ENCODE measurements around the gene AP2A2.

AP2A2 gene

GRCh38 chr11:985406-985805 is 59.7 kb downstream of the AP2A2 start:
- H3K27ac ChIP-seq (ENCODE audit: low read depth, low read length) = no peak overlapping the region
- no peak overlapping the region for H3K4me2 ChIP-seq (ENCODE audit: low read length)
- TF ChIP-seq, protein P1, sequence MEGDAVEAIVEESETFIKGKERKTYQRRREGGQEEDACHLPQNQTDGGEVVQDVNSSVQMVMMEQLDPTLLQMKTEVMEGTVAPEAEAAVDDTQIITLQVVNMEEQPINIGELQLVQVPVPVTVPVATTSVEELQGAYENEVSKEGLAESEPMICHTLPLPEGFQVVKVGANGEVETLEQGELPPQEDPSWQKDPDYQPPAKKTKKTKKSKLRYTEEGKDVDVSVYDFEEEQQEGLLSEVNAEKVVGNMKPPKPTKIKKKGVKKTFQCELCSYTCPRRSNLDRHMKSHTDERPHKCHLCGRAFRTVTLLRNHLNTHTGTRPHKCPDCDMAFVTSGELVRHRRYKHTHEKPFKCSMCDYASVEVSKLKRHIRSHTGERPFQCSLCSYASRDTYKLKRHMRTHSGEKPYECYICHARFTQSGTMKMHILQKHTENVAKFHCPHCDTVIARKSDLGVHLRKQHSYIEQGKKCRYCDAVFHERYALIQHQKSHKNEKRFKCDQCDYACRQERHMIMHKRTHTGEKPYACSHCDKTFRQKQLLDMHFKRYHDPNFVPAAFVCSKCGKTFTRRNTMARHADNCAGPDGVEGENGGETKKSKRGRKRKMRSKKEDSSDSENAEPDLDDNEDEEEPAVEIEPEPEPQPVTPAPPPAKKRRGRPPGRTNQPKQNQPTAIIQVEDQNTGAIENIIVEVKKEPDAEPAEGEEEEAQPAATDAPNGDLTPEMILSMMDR (IDR thresholded peaks at IDR 0.05; ENCODE audit: low read depth, low read length, poor library complexity, severe bottlenecking) = no peak
- no peak for TF ChIP-seq EZH2phosphoT487 (IDR thresholded peaks at IDR 0.05; ENCODE audit: borderline replicate concordance, low read length)
- no peaks in the 10 kb centered on the region for H4K20me1 ChIP-seq (ENCODE audit: control insufficient read depth, insufficient read depth, low read depth, low read length)
- H3F3A ChIP-seq (ENCODE audit: control insufficient read depth, insufficient read depth) = no peaks in the 10 kb centered on the region
- H3K27me3 ChIP-seq (ENCODE audit: control insufficient read depth, low read length) = no peaks in the 10 kb centered on the region
- no peaks in the 10 kb centered on the region for H3K4me1 ChIP-seq (ENCODE audit: control insufficient read depth, low read length)
- H3K9me3 ChIP-seq (ENCODE audit: control insufficient read depth, insufficient read depth, low read length) = no peaks in the 10 kb centered on the region
- peaks cover 41% of the 10 kb centered on the region; the same call in 1 of the 2 replicates for H3K36me3 ChIP-seq (ENCODE audit: control insufficient read depth, low read length)
- no peaks in the 10 kb centered on the region for H3K79me2 ChIP-seq (ENCODE audit: control insufficient read depth, low read length)
- H3K9me2 ChIP-seq (replicated peaks; ENCODE audit: control insufficient read depth, low read length) = no peaks in the 10 kb centered on the region
- no peak overlapping the region for H3K4me3 ChIP-seq (ENCODE audit: low read length)

- no peak overlapping the region for H3K27ac ChIP-seq (ENCODE audit: low read depth, low read length)
- no peaks in the 10 kb centered on the region for H3F3A ChIP-seq (ENCODE audit: control insufficient read depth, insufficient read depth)
- TF ChIP-seq, protein P1 (IDR thresholded peaks at IDR 0.05; ENCODE audit: low read depth, low read length, poor library complexity, severe bottlenecking) = no peak
- no peak for TF ChIP-seq EZH2phosphoT487 (IDR thresholded peaks at IDR 0.05; ENCODE audit: borderline replicate concordance, low read length)
- no peaks in the 10 kb centered on the region for H3K9me3 ChIP-seq (ENCODE audit: control insufficient read depth, insufficient read depth, low read length)
- no peaks in the 10 kb centered on the region for H3K9me2 ChIP-seq (replicated peaks; ENCODE audit: control insufficient read depth, low read length)
- H4K20me1 ChIP-seq (ENCODE audit: control insufficient read depth, insufficient read depth, low read depth, low read length) = no peaks in the 10 kb centered on the region
- H3K36me3 ChIP-seq (ENCODE audit: control insufficient read depth, low read length) = peaks cover 41% of the 10 kb centered on the region; the same call in 1 of the 2 replicates
- H3K4me1 ChIP-seq (ENCODE audit: control insufficient read depth, low read length) = no peaks in the 10 kb centered on the region
- H3K4me3 ChIP-seq (ENCODE audit: low read length) = no peak overlapping the region
- no peaks in the 10 kb centered on the region for H3K79me2 ChIP-seq (ENCODE audit: control insufficient read depth, low read length)
- no peaks in the 10 kb centered on the region for H3K27me3 ChIP-seq (ENCODE audit: control insufficient read depth, low read length)
- no peak overlapping the region for H3K4me2 ChIP-seq (ENCODE audit: low read length)
Observed at GRCh38 chr11:985848-986247, 60.2 kb downstream of the AP2A2 start.

DNA sequence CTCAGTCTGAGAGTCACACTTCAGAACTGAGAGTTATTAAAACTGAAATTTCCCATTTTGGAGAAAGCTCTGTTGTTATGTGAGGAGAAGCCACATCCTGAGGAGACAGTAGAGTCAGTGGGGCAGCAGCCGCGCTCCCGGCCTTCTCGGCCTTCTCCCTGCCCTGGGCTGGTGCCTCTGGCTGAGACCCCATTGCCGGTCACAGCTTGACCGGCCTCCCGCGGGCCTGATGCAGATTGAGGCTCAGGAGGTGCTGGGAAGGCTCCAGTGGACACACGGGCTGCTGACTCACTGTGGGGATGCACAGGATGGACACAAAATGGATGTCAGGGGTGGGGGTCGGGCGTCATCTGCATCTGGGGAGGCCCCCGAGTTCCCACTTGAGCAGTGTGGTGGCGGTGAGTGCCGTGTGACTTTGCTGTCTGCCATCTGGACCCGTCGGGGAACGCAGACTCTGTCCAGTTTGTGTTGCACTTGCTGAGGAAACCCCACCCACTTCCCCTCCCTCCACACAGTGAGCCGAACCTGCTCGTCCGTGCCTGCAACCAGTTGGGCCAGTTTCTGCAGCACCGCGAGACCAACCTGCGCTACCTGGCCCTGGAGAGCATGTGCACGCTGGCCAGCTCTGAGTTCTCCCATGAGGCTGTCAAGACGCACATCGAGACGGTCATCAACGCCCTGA is 60.7 kb downstream of the AP2A2 start:
- no peaks in the 10 kb centered on the region for H3F3A ChIP-seq (ENCODE audit: control insufficient read depth, insufficient read depth)
- H3K4me1 ChIP-seq (ENCODE audit: control insufficient read depth, low read length) = no peaks in the 10 kb centered on the region
- no peak overlapping the region for H3K4me3 ChIP-seq (ENCODE audit: low read length)
- no peaks in the 10 kb centered on the region for H3K9me2 ChIP-seq (replicated peaks; ENCODE audit: control insufficient read depth, low read length)
- TF ChIP-seq EZH2phosphoT487 (IDR thresholded peaks at IDR 0.05; ENCODE audit: borderline replicate concordance, low read length) = no peak
- TF ChIP-seq, protein P1 (IDR thresholded peaks at IDR 0.05; ENCODE audit: low read depth, low read length, poor library complexity, severe bottlenecking) = no peak
- H3K9me3 ChIP-seq (ENCODE audit: control insufficient read depth, insufficient read depth, low read length) = no peaks in the 10 kb centered on the region
- H3K27me3 ChIP-seq (ENCODE audit: control insufficient read depth, low read length) = no peaks in the 10 kb centered on the region
- H3K79me2 ChIP-seq (ENCODE audit: control insufficient read depth, low read length) = no peaks in the 10 kb centered on the region
- H3K36me3 ChIP-seq (ENCODE audit: control insufficient read depth, low read length) = peaks cover 37% of the 10 kb centered on the region; the same call in 1 of the 2 replicates
- no peak overlapping the region for H3K4me2 ChIP-seq (ENCODE audit: low read length)
- no peaks in the 10 kb centered on the region for H4K20me1 ChIP-seq (ENCODE audit: control insufficient read depth, insufficient read depth, low read depth, low read length)
- H3K27ac ChIP-seq (ENCODE audit: low read depth, low read length) = no peak overlapping the region
